WTC11 (cell line): ENCODE results near the gene SMIM31. TPM values are rescaled to one million over a fixed set of nuclear protein-coding genes. Genes with fewer than 3 reads are reported as not detected.
A peak's percentile ranks its signal among the peaks of the same experiment; 100 is the strongest.

ENCODE experiments used
- ATAC-seq: fragments of 200-7000 bp; cut with Tn5 transposase; 2 replicates; pipeline ENCODE4 v1.10.0; 2021; ENCODE audit warnings: mild to moderate bottlenecking, moderate library complexity
- CTCF ChIA-PET: fragments of 300-600 bp; sonication (Branson Sonifier 250); formaldehyde crosslinking; loops from one replicate; lab custom pipeline; 2021; ENCODE audit warnings: antibody characterized with exemption; lab: Charles Lee
- POLR2A ChIA-PET: fragments of 350-600 bp; sonication (Branson Sonifier 250); formaldehyde crosslinking; loops from one replicate; lab custom pipeline; 2021; ENCODE audit warnings: antibody characterized with exemption; lab: Charles Lee
- DNase-seq: peaks from one replicate; pipeline ENCODE4 v3.0.0; 2021; ENCODE audit warnings: low spot score
- H3K27ac Mint-ChIP-seq: 2 replicates; pipeline ENCODE4 v1.8.0; 2021; ENCODE audit warnings: mixed read lengths
- H3K27me3 Mint-ChIP-seq: 2 replicates; pipeline ENCODE4 v1.8.0; 2021; ENCODE audit warnings: low read depth, mild to moderate bottlenecking, moderate library complexity, mixed read lengths
- H3K36me3 Mint-ChIP-seq: 2 replicates; pipeline ENCODE4 v1.8.0; 2021; ENCODE audit warnings: mixed read lengths
- H3K4me1 Mint-ChIP-seq: 2 replicates; pipeline ENCODE4 v1.8.0; 2022; ENCODE audit warnings: mixed read lengths
- H3K4me3 Mint-ChIP-seq: 2 replicates; pipeline ENCODE4 v1.8.0; 2021; ENCODE audit warnings: mild to moderate bottlenecking, moderate library complexity, mixed read lengths
- H3K9me3 Mint-ChIP-seq: 2 replicates; pipeline ENCODE4 v1.8.0; 2021; ENCODE audit warnings: mixed read lengths
- CTCF ChIP-seq: fragments of 200-600 bp; IDR thresholded peaks from 2 replicates; pipeline ENCODE4 v1.8.0; 2022; ENCODE audit warnings: antibody characterized with exemption
- ETV6 ChIP-seq: sonication (generic); formaldehyde crosslinking; IDR thresholded peaks from 2 replicates; pipeline ENCODE4 v1.8.1; 2022; ENCODE audit warnings: mild to moderate bottlenecking, missing genetic modification reagents
- FOXK1 ChIP-seq: sonication (generic); formaldehyde crosslinking; IDR thresholded peaks from 2 replicates; pipeline ENCODE4 v1.8.0; 2022; ENCODE audit warnings: mild to moderate bottlenecking, moderate library complexity, missing genetic modification reagents
- FOXP1 ChIP-seq: sonication (generic); formaldehyde crosslinking; IDR thresholded peaks from 2 replicates; pipeline ENCODE4 v1.8.0; 2022; ENCODE audit warnings: missing genetic modification reagents, mild to moderate bottlenecking, moderate library complexity, borderline replicate concordance
- GRHL2 ChIP-seq: fragments of 250-450 bp; sonication (Bioruptor Pico); IDR thresholded peaks from 2 replicates; pipeline ENCODE4 v1.8.0; 2022; ENCODE audit warnings: mild to moderate bottlenecking, moderate library complexity; ENCODE audit not compliant: insufficient replicate concordance, severe bottlenecking
- KAT7 ChIP-seq: sonication (generic); formaldehyde crosslinking; IDR thresholded peaks from 2 replicates; pipeline ENCODE4 v1.8.1; 2023; ENCODE audit warnings: missing genetic modification reagents, mild to moderate bottlenecking, borderline replicate concordance
- NFATC4 ChIP-seq: fragments of 250-450 bp; sonication (Bioruptor Pico); IDR thresholded peaks from 2 replicates; pipeline ENCODE4 v1.9.0; 2021; ENCODE audit warnings: mild to moderate bottlenecking
- NFE2L1 ChIP-seq: sonication (generic); formaldehyde crosslinking; IDR thresholded peaks from 2 replicates; pipeline ENCODE4 v1.8.1; 2023; ENCODE audit warnings: missing genetic modification reagents
- NFYB ChIP-seq: sonication (generic); formaldehyde crosslinking; conservative IDR thresholded peaks from 2 replicates; pipeline ENCODE4 v1.8.0; 2022; ENCODE audit warnings: low read depth, missing genetic modification reagents
- NR1H2 ChIP-seq: sonication (generic); formaldehyde crosslinking; IDR thresholded peaks from 2 replicates; pipeline ENCODE4 v1.9.0; 2021; ENCODE audit warnings: mild to moderate bottlenecking, moderate library complexity, missing genetic modification reagents
- PRRX2 ChIP-seq: fragments of 250-450 bp; sonication (Bioruptor Pico); IDR thresholded peaks from 2 replicates; pipeline ENCODE4 v1.8.0; 2021; ENCODE audit warnings: mild to moderate bottlenecking
- RELA ChIP-seq: sonication (generic); formaldehyde crosslinking; IDR thresholded peaks from 2 replicates; pipeline ENCODE4 v1.8.1; 2022; ENCODE audit warnings: missing genetic modification reagents, mild to moderate bottlenecking, borderline replicate concordance
- STAT6 ChIP-seq: sonication (generic); formaldehyde crosslinking; conservative IDR thresholded peaks from 2 replicates; pipeline ENCODE4 v1.8.1; 2023; ENCODE audit warnings: mild to moderate bottlenecking, low read depth, missing genetic modification reagents, moderate library complexity
- TEAD4 ChIP-seq: sonication (generic); formaldehyde crosslinking; IDR thresholded peaks from 2 replicates; pipeline ENCODE4 v1.8.0; 2022; ENCODE audit warnings: mild to moderate bottlenecking, missing genetic modification reagents
- TP53 ChIP-seq: sonication (generic); formaldehyde crosslinking; IDR thresholded peaks from 2 replicates; pipeline ENCODE4 v1.8.1; 2023; ENCODE audit warnings: mild to moderate bottlenecking, missing genetic modification reagents
- USF2 ChIP-seq: sonication (generic); formaldehyde crosslinking; IDR thresholded peaks from 2 replicates; pipeline ENCODE4 v1.8.1; 2023; ENCODE audit warnings: mild to moderate bottlenecking, missing genetic modification reagents, moderate library complexity
- ZBTB21 ChIP-seq: sonication (generic); formaldehyde crosslinking; IDR thresholded peaks from 2 replicates; pipeline ENCODE4 v1.8.1; 2023; ENCODE audit warnings: mild to moderate bottlenecking, missing genetic modification reagents, borderline replicate concordance
- ZMAT4 ChIP-seq: fragments of 250-450 bp; sonication (Bioruptor Pico); IDR thresholded peaks from 2 replicates; pipeline ENCODE4 v1.9.0; 2021; ENCODE audit warnings: mild to moderate bottlenecking
- ZNF121 ChIP-seq: sonication (generic); formaldehyde crosslinking; IDR thresholded peaks from 2 replicates; pipeline ENCODE4 v1.8.0; 2023; ENCODE audit warnings: missing genetic modification reagents
- ZNF138 ChIP-seq: sonication (generic); formaldehyde crosslinking; conservative IDR thresholded peaks from 2 replicates; pipeline ENCODE4 v1.8.1; 2022; ENCODE audit warnings: mild to moderate bottlenecking, moderate library complexity, missing genetic modification reagents
- total RNA-seq: library from RNA; stranded (reverse); gene quantifications from 3 replicates; pipeline ENCODE4 v1.2.3, GENCODE V29; 2021
- TF ChIP-seq, protein P1 (sequence below): fragments of 250-450 bp; sonication (Bioruptor Pico); IDR thresholded peaks from 2 replicates; pipeline ENCODE4 v2.1.2; 2022; ENCODE audit warnings: mild to moderate bottlenecking, moderate library complexity
- TF ChIP-seq, protein P2 (sequence below): sonication (generic); formaldehyde crosslinking; IDR thresholded peaks from 2 replicates; pipeline ENCODE4 v1.8.1; 2022; ENCODE audit warnings: low read depth, missing genetic modification reagents, borderline replicate concordance

SMIM31 gene
- total RNA-seq, 1 experiment from 2014 or later = not detected

- H3K36me3 Mint-ChIP-seq = no peaks in the 10 kb centered on the region
- no peaks in the 10 kb centered on the region for H3K9me3 Mint-ChIP-seq
- ATAC-seq (peak; percentile 74), DNase-seq (peak; percentile 53)
- TF ChIP-seq ZBTB21 (no peak), NFYB (CRISPR knock-in tag) (no peak), CTCF (peak; percentile 90), FOXP1 (no peak), TEAD4 (CRISPR knock-in tag) (no peak), ZNF138 (CRISPR knock-in tag) (no peak)
- no peak overlapping the region for H3K27ac Mint-ChIP-seq
- H3K4me1 Mint-ChIP-seq = peaks cover 7% of the 10 kb centered on the region
- CTCF ChIA-PET = interaction anchor here (0.7 to 3.8 kb wide), 10 partner anchors 11 to 170 kb away, joined by 3 to 32 read pairs (median 4); no protein-coding TSS in a partner anchor
- no peaks in the 10 kb centered on the region for H3K27me3 Mint-ChIP-seq
- POLR2A ChIA-PET = no interaction called here
- no peak overlapping the region for H3K4me3 Mint-ChIP-seq
Measured at GRCh38 chr4:164779811-164780216, 25.9 kb downstream of the SMIM31 start.

DNA sequence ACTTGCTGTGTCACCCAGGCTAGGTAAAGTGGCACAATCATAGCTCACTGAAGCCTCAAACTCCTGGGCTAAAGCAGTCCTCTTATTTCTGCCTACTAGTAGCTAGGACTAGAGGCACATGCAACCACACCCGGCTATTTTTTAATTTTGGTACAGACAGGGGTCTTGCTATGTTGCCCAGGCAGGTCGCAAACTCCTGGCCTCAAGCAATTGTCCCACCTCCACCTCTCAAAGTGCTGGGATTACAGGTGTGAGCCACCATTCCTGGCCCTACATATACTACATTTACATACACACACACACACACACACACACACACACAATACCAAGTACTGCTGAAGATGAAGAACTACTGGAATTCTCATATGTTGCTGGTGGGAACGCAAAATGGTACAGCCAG is 26.9 kb downstream of the SMIM31 start:
- Mint-ChIP-seq H3K27me3 (no peaks in the 10 kb centered on the region), H3K9me3 (no peaks in the 10 kb centered on the region), H3K27ac (peak overlapping the region; percentile 37; the same call in 1 of the 2 replicates), H3K4me1 (peaks cover 7% of the 10 kb centered on the region), H3K36me3 (no peaks in the 10 kb centered on the region), H3K4me3 (no peak overlapping the region)
- ATAC-seq (no peak), DNase-seq (no peak)
- TF ChIP-seq TP53 (CRISPR knock-in tag) (no peak), ZNF121 (CRISPR knock-in tag) (peak; percentile 91; the same call in 1 of the 2 replicates), PRRX2 (CRISPR knock-in tag) (no peak), ZMAT4 (CRISPR knock-in tag) (no peak), NR1H2 (CRISPR knock-in tag) (no peak), RELA (CRISPR knock-in tag) (no peak)
- POLR2A ChIA-PET = no interaction called here
- CTCF ChIA-PET = interaction anchor here (0.7 to 3.8 kb wide), 10 partner anchors 12 to 169 kb away, joined by 3 to 32 read pairs (median 4); no protein-coding TSS in a partner anchor

DNA sequence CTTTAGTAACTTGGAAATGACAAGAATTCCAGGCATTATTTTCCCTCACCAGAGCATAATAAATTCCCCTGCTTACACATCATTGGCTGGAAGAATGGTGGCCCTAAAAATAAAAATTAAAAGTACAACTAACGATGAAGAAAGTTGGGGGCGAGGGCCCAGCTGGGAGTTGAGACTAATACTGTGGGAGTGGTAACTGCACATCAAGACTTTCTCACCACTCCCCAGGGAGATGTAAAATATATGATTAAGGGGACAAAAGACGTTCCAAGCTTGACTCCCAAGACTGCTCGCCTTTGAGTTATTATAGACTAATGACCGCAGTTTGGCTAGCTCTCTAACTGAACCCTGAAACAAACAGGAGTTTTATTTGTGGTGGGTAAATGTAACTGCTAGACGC is 30.0 kb downstream of the SMIM31 start:
- Mint-ChIP-seq H3K9me3 (no peaks in the 10 kb centered on the region), H3K4me1 (peaks cover 12% of the 10 kb centered on the region), H3K4me3 (no peak overlapping the region), H3K27me3 (no peaks in the 10 kb centered on the region), H3K27ac (0 out of 2 replicates have a peak overlapping the region, but pooled peaks have one; percentile 87), H3K36me3 (no peaks in the 10 kb centered on the region)
- no peak for ATAC-seq
- TF ChIP-seq ZNF121 (CRISPR knock-in tag) (no peak), KAT7 (no peak), STAT6 (no peak), NFE2L1 (CRISPR knock-in tag) (no peak), FOXK1 (no peak), NFATC4 (no peak), GRHL2 (CRISPR knock-in tag) (no peak), USF2 (CRISPR knock-in tag) (no peak), ETV6 (no peak)
- TF ChIP-seq, protein P1, sequence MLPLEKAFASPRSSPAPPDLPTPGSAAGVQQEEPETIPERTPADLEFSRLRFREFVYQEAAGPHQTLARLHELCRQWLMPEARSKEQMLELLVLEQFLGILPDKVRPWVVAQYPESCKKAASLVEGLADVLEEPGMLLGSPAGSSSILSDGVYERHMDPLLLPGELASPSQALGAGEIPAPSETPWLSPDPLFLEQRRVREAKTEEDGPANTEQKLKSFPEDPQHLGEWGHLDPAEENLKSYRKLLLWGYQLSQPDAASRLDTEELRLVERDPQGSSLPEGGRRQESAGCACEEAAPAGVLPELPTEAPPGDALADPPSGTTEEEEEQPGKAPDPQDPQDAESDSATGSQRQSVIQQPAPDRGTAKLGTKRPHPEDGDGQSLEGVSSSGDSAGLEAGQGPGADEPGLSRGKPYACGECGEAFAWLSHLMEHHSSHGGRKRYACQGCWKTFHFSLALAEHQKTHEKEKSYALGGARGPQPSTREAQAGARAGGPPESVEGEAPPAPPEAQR (CRISPR knock-in tag) = no peak
- TF ChIP-seq, protein P2, sequence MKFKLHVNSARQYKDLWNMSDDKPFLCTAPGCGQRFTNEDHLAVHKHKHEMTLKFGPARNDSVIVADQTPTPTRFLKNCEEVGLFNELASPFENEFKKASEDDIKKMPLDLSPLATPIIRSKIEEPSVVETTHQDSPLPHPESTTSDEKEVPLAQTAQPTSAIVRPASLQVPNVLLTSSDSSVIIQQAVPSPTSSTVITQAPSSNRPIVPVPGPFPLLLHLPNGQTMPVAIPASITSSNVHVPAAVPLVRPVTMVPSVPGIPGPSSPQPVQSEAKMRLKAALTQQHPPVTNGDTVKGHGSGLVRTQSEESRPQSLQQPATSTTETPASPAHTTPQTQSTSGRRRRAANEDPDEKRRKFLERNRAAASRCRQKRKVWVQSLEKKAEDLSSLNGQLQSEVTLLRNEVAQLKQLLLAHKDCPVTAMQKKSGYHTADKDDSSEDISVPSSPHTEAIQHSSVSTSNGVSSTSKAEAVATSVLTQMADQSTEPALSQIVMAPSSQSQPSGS (CRISPR knock-in tag) = no peak
- DNase-seq = no peak
- ChIA-PET POLR2A (no interaction called here), CTCF (interaction anchor here (0.9 kb wide), 1 partner anchor 17 kb away, joined by 3 read pairs; no protein-coding TSS in a partner anchor)
